GM23338 (cell line): ENCODE results near the gene KRT24. TPM values are rescaled to one million over a fixed set of nuclear protein-coding genes. Genes with fewer than 3 reads are reported as not detected.

Experiments used
- ATAC-seq: fragments of 200-7000 bp; cut with Tn5 transposase; 3 replicates; pipeline ENCODE4 v1.9.1; 2020
- DNase-seq: peaks from one replicate; pipeline ENCODE4 v3.0.0-alpha.2; 2015; ENCODE audit warnings: low spot score
- H2AFZ ChIP-seq: fragments of 200-600 bp; sonication (generic); 2 replicates; pipeline ENCODE4 v1.8.0; 2016; ENCODE audit warnings: antibody characterized with exemption, mild to moderate bottlenecking, moderate library complexity
- H3F3A ChIP-seq: fragments of 200-600 bp; sonication (generic); replicated peaks from 2 replicates; pipeline ENCODE4 v1.8.0; 2017; ENCODE audit warnings: antibody characterized with exemption, mixed run types, low read depth
- H3K27ac ChIP-seq: fragments of 200-600 bp; sonication (generic); 2 replicates; pipeline ENCODE4 v1.6.1; 2016; ENCODE audit warnings: low read depth
- H3K27me3 ChIP-seq: fragments of 200-600 bp; sonication (generic); 2 replicates; pipeline ENCODE4 v1.8.0; 2016; ENCODE audit warnings: mild to moderate bottlenecking, mixed run types, moderate library complexity; ENCODE audit not compliant: insufficient read depth
- H3K36me3 ChIP-seq: fragments of 200-600 bp; sonication (generic); 2 replicates; pipeline ENCODE4 v1.8.0; 2016; ENCODE audit warnings: mild to moderate bottlenecking; ENCODE audit not compliant: insufficient read depth
- H3K4me1 ChIP-seq: fragments of 200-600 bp; sonication (generic); 2 replicates; pipeline ENCODE4 v1.8.0; 2016; ENCODE audit warnings: mild to moderate bottlenecking, moderate library complexity; ENCODE audit not compliant: insufficient read depth
- H3K4me2 ChIP-seq: fragments of 200-600 bp; sonication (generic); 2 replicates; pipeline ENCODE4 v1.7.1; 2017; ENCODE audit warnings: mixed run types
- H3K4me3 ChIP-seq: fragments of 200-600 bp; sonication (generic); 2 replicates; pipeline ENCODE4 v1.6.1; 2016; ENCODE audit warnings: mixed run types
- H3K79me2 ChIP-seq: fragments of 200-600 bp; sonication (generic); replicated peaks from 2 replicates; pipeline ENCODE4 v1.8.0; 2017; ENCODE audit warnings: mild to moderate bottlenecking; ENCODE audit not compliant: insufficient read depth
- H3K9me2 ChIP-seq: fragments of 200-600 bp; sonication (generic); 2 replicates; pipeline ENCODE4 v1.8.0; 2017; ENCODE audit not compliant: insufficient read depth
- H4K20me1 ChIP-seq: fragments of 200-600 bp; sonication (generic); replicated peaks from 2 replicates; pipeline ENCODE4 v1.8.0; 2017; ENCODE audit warnings: mild to moderate bottlenecking; ENCODE audit not compliant: insufficient read depth
- H3K27ac Mint-ChIP-seq: 2 replicates; pipeline ENCODE4 v1.8.0; 2020; ENCODE audit warnings: inconsistent platforms, mild to moderate bottlenecking, moderate library complexity, mixed read lengths
- H3K27me3 Mint-ChIP-seq: 3 replicates; pipeline ENCODE4 v1.8.0; 2022; ENCODE audit warnings: low read depth, mild to moderate bottlenecking, moderate library complexity, mixed read lengths, inconsistent platforms; ENCODE audit not compliant: insufficient read depth, poor library complexity
- H3K36me3 Mint-ChIP-seq: 3 replicates; pipeline ENCODE4 v1.8.0; 2021; ENCODE audit warnings: low read depth, mild to moderate bottlenecking, inconsistent platforms, moderate library complexity, mixed read lengths
- H3K4me1 Mint-ChIP-seq: 3 replicates; pipeline ENCODE4 v1.8.0; 2020; ENCODE audit warnings: mild to moderate bottlenecking, inconsistent platforms, mixed read lengths
- H3K4me3 Mint-ChIP-seq: 3 replicates; pipeline ENCODE4 v1.8.0; 2021; ENCODE audit warnings: moderate library complexity, mild to moderate bottlenecking, inconsistent platforms, mixed read lengths
- H3K9me3 Mint-ChIP-seq: 3 replicates; pipeline ENCODE4 v1.8.0; 2020; ENCODE audit warnings: moderate library complexity, mild to moderate bottlenecking, inconsistent platforms, mixed read lengths
- CREB1 ChIP-seq: fragments of 250-450 bp; sonication (Bioruptor Pico); IDR thresholded peaks from 2 replicates; pipeline ENCODE4 v1.5.0; 2020; ENCODE audit warnings: low read depth, mild to moderate bottlenecking, moderate library complexity
- CTCF ChIP-seq, 2 experiments: fragments of 200-600 bp in 1 of 2; sonication (generic) in 1 of 2; conservative IDR thresholded peaks; 2 replicates each; pipeline versions ENCODE4 v1.5.1 to v1.6.1; 2016 to 2017; ENCODE audit warnings: antibody characterized with exemption in 2 of 2, low read depth in 2 of 2, mild to moderate bottlenecking in 2 of 2, moderate library complexity in 1 of 2
- ETS1 ChIP-seq: IDR thresholded peaks from 2 replicates; pipeline ENCODE4 v1.6.1; 2016; ENCODE audit warnings: antibody characterized with exemption
- EZH2 ChIP-seq: fragments of 200-600 bp; sonication (generic); IDR thresholded peaks from one replicate; pipeline ENCODE4 v1.8.0; 2017; ENCODE audit warnings: antibody characterized with exemption, mild to moderate bottlenecking, low read depth; ENCODE audit not compliant: unreplicated experiment
- EZH2phosphoT487 ChIP-seq: fragments of 200-600 bp; sonication (generic); IDR thresholded peaks from one replicate; pipeline ENCODE4 v1.8.1; 2018; ENCODE audit warnings: antibody characterized with exemption; ENCODE audit not compliant: unreplicated experiment
- JUNB ChIP-seq: IDR thresholded peaks from one replicate; pipeline ENCODE4 v1.6.1; 2016; ENCODE audit warnings: antibody characterized with exemption; ENCODE audit not compliant: unreplicated experiment
- NANOG ChIP-seq: IDR thresholded peaks from 2 replicates; pipeline ENCODE4 v1.6.1; 2016; ENCODE audit warnings: antibody characterized with exemption, borderline replicate concordance
- POLR2AphosphoS5 ChIP-seq: IDR thresholded peaks from 2 replicates; pipeline ENCODE4 v1.6.1; 2016; ENCODE audit warnings: antibody characterized with exemption, low read depth
- REST ChIP-seq: IDR thresholded peaks from one replicate; pipeline ENCODE4 v1.6.1; 2018; ENCODE audit warnings: antibody characterized with exemption; ENCODE audit not compliant: unreplicated experiment
- STAT1 ChIP-seq: IDR thresholded peaks from one replicate; pipeline ENCODE4 v1.6.1; 2016; ENCODE audit warnings: antibody characterized with exemption; ENCODE audit not compliant: unreplicated experiment
- ZNF114 ChIP-seq: fragments of 250-450 bp; sonication (Bioruptor Pico); IDR thresholded peaks from 2 replicates; pipeline ENCODE4 v1.5.0; 2020; ENCODE audit warnings: mild to moderate bottlenecking, moderate library complexity
- ZNF331 ChIP-seq: fragments of 250-450 bp; sonication (Bioruptor Pico); IDR thresholded peaks from 2 replicates; pipeline ENCODE4 v1.5.0; 2020; ENCODE audit warnings: low read depth, mild to moderate bottlenecking, moderate library complexity
- ZNF462 ChIP-seq: fragments of 250-450 bp; sonication (Bioruptor Pico); IDR thresholded peaks from 2 replicates; pipeline ENCODE4 v1.5.0; 2020; ENCODE audit warnings: mild to moderate bottlenecking, moderate library complexity
- polyA plus RNA-seq: library from polyadenylated mRNA; unstranded; fragments of >200 nt; fragmentation: Nextera tagmentation; extraction: Ambion mirVana; gene quantifications from 2 replicates; pipeline ENCODE4 v1.2.1, GENCODE V29; 2016
- total RNA-seq: library from RNA; depleted of rRNA; stranded (reverse); fragments of >200 nt; shearing (Covaris generic); gene quantifications from 2 replicates; pipeline ENCODE4 v1.2.3, GENCODE V29; 2014

The KRT24 gene
- total and polyA plus RNA-seq, 2 experiments from 2014 or later = not detected

DNA sequence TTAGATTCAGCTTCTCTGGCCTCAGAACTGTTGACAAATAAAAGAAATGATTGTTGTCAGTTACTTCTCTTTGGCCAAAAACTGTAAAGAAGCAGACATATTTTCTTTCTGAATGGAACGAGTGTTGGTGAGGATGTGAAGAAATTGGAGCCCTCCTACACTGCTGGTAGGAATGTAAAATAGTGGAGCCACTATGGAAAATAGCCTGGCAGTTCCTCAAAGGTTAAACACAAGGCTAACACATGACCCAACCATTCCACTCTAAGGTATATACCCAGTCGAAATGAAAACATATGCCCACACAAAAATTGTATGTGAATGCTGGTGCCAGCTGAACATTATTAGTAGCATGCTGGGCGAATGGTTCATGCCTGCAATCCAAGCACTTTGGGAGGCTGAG is 14.2 kb upstream of the KRT24 start:
- TF ChIP-seq REST = no peak
- TF ChIP-seq STAT1 = no peak
- no peak for TF ChIP-seq CREB1 (CRISPR knock-in tag)
- no peak for TF ChIP-seq JUNB
- TF ChIP-seq ZNF462 (CRISPR knock-in tag) = no peak
- TF ChIP-seq CTCF (conservative IDR thresholded peaks at IDR 0.05; ENCODE audit: low read depth in 2 of 2) = no peak
- TF ChIP-seq ZNF331 (CRISPR knock-in tag) = no peak
- no peak for TF ChIP-seq ZNF114
- TF ChIP-seq NANOG = no peak
- no peak for TF ChIP-seq POLR2AphosphoS5
- TF ChIP-seq EZH2 = no peak
- TF ChIP-seq ETS1 = no peak
- TF ChIP-seq EZH2phosphoT487 = no peak
- Histone ChIP-seq H3K36me3 (no peaks in the 10 kb centered on the region), H3K79me2 (no peaks in the 10 kb centered on the region), H3K4me1 (no peaks in the 10 kb centered on the region), H2AFZ (0 out of 2 replicates have a peak overlapping the region, but pooled peaks have one; percentile 82), H3K9me2 (no peaks in the 10 kb centered on the region), H3K27me3 (no peaks in the 10 kb centered on the region), H3K27ac (no peak overlapping the region), H3K4me3 (no peak overlapping the region), H3F3A (no peaks in the 10 kb centered on the region), H4K20me1 (no peaks in the 10 kb centered on the region), H3K4me2 (no peak overlapping the region)
- DNase-seq (no peak), ATAC-seq (no peak)
- no peaks in the 10 kb centered on the region for H3K9me3 Mint-ChIP-seq
- H3K4me1 Mint-ChIP-seq = no peaks in the 10 kb centered on the region; the same call in 2 of the 3 replicates
- H3K4me3 Mint-ChIP-seq = no peak overlapping the region
- no peaks in the 10 kb centered on the region for H3K36me3 Mint-ChIP-seq
- no peak overlapping the region for H3K27ac Mint-ChIP-seq
- H3K27me3 Mint-ChIP-seq = peaks cover 4% of the 10 kb centered on the region
